ENCODE measurements around the gene LYPD6. TPM values are rescaled to one million over a fixed set of nuclear protein-coding genes. Genes with fewer than 3 reads are reported as not detected.

Gene LYPD6
- total and polyA plus RNA-seq, 2 experiments from 2014 or later, result 4.9 to 12.4 TPM

DNA sequence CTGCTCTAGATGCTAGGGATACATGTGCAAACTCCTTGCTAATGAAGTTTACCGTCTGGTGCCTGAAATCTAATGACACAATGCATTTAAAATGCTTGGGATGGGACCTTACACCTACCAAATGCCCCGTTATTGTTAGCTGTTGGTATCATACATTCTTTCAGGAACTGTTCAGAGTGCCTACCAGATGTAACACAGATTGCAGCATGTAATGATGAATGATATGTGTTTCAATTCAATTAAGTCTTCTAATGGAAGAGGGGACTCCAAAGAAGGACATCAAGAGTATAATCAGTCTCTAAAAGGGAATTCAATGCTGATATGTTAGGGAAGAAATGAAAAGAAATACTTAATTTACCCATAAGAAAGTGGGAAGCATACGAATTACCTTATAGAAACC lies 3.2 kb downstream of the LYPD6 start:
- peaks cover 16% of the 10 kb centered on the region for H3K27me3 ChIP-seq (ENCODE audit: insufficient read depth)
- H2AFZ ChIP-seq, result no peak overlapping the region
- Mint-ChIP-seq H3K27ac (no peak overlapping the region), H3K36me3 (ENCODE audit: low read depth) (peaks cover 7% of the 10 kb centered on the region; the same call in 2 of the 3 replicates), H3K4me1 (peaks cover 12% of the 10 kb centered on the region), H3K9me3 (peaks cover 3% of the 10 kb centered on the region; the same call in 2 of the 3 replicates), H3K4me3 (no peak overlapping the region), H3K27me3 (ENCODE audit: insufficient read depth, low read depth, poor library complexity) (peaks cover 2% of the 10 kb centered on the region)
- peaks cover 6% of the 10 kb centered on the region; the same call in 1 of the 2 replicates for H3F3A ChIP-seq (replicated peaks; ENCODE audit: low read depth)
- ATAC-seq (no peak), DNase-seq (ENCODE audit: low spot score) (no peak)
- H3K36me3 ChIP-seq (ENCODE audit: insufficient read depth), result no peaks in the 10 kb centered on the region
- no peak overlapping the region for H3K4me3 ChIP-seq
- peaks cover 32% of the 10 kb centered on the region for H3K79me2 ChIP-seq (replicated peaks; ENCODE audit: insufficient read depth)
- no peaks in the 10 kb centered on the region for H3K9me2 ChIP-seq (ENCODE audit: insufficient read depth)
- no peak overlapping the region for H3K4me2 ChIP-seq
- H3K4me1 ChIP-seq (ENCODE audit: insufficient read depth), result peaks cover 17% of the 10 kb centered on the region
- no peaks in the 10 kb centered on the region for H4K20me1 ChIP-seq (replicated peaks; ENCODE audit: insufficient read depth)
- H3K27ac ChIP-seq (ENCODE audit: low read depth), result no peak overlapping the region
- TF ChIP-seq ZNF331 (CRISPR knock-in tag; IDR thresholded peaks at IDR 0.05; ENCODE audit: low read depth), result no peak
- TF ChIP-seq ZNF114 (CRISPR knock-in tag; IDR thresholded peaks at IDR 0.05), result no peak
- no peak for TF ChIP-seq STAT1 (IDR thresholded peaks at IDR 0.05; ENCODE audit: unreplicated experiment)
- TF ChIP-seq CREB1 (CRISPR knock-in tag; IDR thresholded peaks at IDR 0.05; ENCODE audit: low read depth), result no peak
- TF ChIP-seq, protein P1, sequence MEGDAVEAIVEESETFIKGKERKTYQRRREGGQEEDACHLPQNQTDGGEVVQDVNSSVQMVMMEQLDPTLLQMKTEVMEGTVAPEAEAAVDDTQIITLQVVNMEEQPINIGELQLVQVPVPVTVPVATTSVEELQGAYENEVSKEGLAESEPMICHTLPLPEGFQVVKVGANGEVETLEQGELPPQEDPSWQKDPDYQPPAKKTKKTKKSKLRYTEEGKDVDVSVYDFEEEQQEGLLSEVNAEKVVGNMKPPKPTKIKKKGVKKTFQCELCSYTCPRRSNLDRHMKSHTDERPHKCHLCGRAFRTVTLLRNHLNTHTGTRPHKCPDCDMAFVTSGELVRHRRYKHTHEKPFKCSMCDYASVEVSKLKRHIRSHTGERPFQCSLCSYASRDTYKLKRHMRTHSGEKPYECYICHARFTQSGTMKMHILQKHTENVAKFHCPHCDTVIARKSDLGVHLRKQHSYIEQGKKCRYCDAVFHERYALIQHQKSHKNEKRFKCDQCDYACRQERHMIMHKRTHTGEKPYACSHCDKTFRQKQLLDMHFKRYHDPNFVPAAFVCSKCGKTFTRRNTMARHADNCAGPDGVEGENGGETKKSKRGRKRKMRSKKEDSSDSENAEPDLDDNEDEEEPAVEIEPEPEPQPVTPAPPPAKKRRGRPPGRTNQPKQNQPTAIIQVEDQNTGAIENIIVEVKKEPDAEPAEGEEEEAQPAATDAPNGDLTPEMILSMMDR (conservative IDR thresholded peaks at IDR 0.05; ENCODE audit: low read depth in 2 of 2), result no peak
- no peak for TF ChIP-seq EZH2phosphoT487 (IDR thresholded peaks at IDR 0.05; ENCODE audit: unreplicated experiment)
- TF ChIP-seq, protein P2, sequence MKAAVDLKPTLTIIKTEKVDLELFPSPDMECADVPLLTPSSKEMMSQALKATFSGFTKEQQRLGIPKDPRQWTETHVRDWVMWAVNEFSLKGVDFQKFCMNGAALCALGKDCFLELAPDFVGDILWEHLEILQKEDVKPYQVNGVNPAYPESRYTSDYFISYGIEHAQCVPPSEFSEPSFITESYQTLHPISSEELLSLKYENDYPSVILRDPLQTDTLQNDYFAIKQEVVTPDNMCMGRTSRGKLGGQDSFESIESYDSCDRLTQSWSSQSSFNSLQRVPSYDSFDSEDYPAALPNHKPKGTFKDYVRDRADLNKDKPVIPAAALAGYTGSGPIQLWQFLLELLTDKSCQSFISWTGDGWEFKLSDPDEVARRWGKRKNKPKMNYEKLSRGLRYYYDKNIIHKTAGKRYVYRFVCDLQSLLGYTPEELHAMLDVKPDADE (IDR thresholded peaks at IDR 0.05), result no peak
- no peak for TF ChIP-seq EZH2 (IDR thresholded peaks at IDR 0.05; ENCODE audit: low read depth, unreplicated experiment)
- no peak for TF ChIP-seq NANOG (IDR thresholded peaks at IDR 0.05; ENCODE audit: borderline replicate concordance)
- no peak for TF ChIP-seq JUNB (IDR thresholded peaks at IDR 0.05; ENCODE audit: unreplicated experiment)

DNA sequence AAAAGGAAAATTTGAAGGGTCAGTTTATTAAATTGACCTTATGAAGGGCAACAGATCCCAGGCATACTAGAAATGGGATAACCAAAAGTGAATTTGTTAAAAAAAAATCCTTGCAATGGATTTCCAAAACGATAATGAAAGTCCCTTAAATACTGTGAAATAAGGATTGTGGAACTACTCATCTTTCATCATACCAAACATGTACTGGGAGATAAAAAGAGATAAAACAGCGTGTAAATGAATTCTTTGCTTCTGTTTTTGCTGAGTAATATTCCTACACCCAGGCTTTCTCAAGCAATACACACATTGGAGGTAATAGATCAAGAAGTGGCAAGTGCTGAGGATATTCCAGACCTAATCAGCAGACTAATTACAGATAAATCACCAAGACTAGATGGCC lies 3.8 kb downstream of the LYPD6 start:
- Histone ChIP-seq H2AFZ (no peak overlapping the region), H3K27ac (ENCODE audit: low read depth) (no peak overlapping the region), H3K4me1 (ENCODE audit: insufficient read depth) (peaks cover 13% of the 10 kb centered on the region), H4K20me1 (replicated peaks; ENCODE audit: insufficient read depth) (no peaks in the 10 kb centered on the region), H3K36me3 (ENCODE audit: insufficient read depth) (no peaks in the 10 kb centered on the region), H3K4me3 (no peak overlapping the region), H3K9me2 (ENCODE audit: insufficient read depth) (no peaks in the 10 kb centered on the region), H3K27me3 (ENCODE audit: insufficient read depth) (peaks cover 16% of the 10 kb centered on the region), H3F3A (replicated peaks; ENCODE audit: low read depth) (peaks cover 6% of the 10 kb centered on the region; the same call in 1 of the 2 replicates), H3K79me2 (replicated peaks; ENCODE audit: insufficient read depth) (peaks cover 32% of the 10 kb centered on the region), H3K4me2 (no peak overlapping the region)
- no peak for DNase-seq (ENCODE audit: low spot score)
- Mint-ChIP-seq H3K27me3 (ENCODE audit: insufficient read depth, low read depth, poor library complexity) (peaks cover 2% of the 10 kb centered on the region), H3K4me1 (peaks cover 9% of the 10 kb centered on the region), H3K4me3 (no peak overlapping the region), H3K27ac (no peak overlapping the region), H3K9me3 (peaks cover 3% of the 10 kb centered on the region; the same call in 2 of the 3 replicates), H3K36me3 (ENCODE audit: low read depth) (peaks cover 7% of the 10 kb centered on the region; the same call in 2 of the 3 replicates)
- ATAC-seq, result no peak
- no peak for TF ChIP-seq POLR2AphosphoS5 (IDR thresholded peaks at IDR 0.05; ENCODE audit: low read depth)
- no peak for TF ChIP-seq CREB1 (CRISPR knock-in tag; IDR thresholded peaks at IDR 0.05; ENCODE audit: low read depth)
- TF ChIP-seq EZH2 (IDR thresholded peaks at IDR 0.05; ENCODE audit: low read depth, unreplicated experiment), result no peak
- TF ChIP-seq, protein P2 (IDR thresholded peaks at IDR 0.05), result no peak
- TF ChIP-seq EZH2phosphoT487 (IDR thresholded peaks at IDR 0.05; ENCODE audit: unreplicated experiment), result no peak
- TF ChIP-seq, protein P3, sequence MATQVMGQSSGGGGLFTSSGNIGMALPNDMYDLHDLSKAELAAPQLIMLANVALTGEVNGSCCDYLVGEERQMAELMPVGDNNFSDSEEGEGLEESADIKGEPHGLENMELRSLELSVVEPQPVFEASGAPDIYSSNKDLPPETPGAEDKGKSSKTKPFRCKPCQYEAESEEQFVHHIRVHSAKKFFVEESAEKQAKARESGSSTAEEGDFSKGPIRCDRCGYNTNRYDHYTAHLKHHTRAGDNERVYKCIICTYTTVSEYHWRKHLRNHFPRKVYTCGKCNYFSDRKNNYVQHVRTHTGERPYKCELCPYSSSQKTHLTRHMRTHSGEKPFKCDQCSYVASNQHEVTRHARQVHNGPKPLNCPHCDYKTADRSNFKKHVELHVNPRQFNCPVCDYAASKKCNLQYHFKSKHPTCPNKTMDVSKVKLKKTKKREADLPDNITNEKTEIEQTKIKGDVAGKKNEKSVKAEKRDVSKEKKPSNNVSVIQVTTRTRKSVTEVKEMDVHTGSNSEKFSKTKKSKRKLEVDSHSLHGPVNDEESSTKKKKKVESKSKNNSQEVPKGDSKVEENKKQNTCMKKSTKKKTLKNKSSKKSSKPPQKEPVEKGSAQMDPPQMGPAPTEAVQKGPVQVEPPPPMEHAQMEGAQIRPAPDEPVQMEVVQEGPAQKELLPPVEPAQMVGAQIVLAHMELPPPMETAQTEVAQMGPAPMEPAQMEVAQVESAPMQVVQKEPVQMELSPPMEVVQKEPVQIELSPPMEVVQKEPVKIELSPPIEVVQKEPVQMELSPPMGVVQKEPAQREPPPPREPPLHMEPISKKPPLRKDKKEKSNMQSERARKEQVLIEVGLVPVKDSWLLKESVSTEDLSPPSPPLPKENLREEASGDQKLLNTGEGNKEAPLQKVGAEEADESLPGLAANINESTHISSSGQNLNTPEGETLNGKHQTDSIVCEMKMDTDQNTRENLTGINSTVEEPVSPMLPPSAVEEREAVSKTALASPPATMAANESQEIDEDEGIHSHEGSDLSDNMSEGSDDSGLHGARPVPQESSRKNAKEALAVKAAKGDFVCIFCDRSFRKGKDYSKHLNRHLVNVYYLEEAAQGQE (IDR thresholded peaks at IDR 0.05; ENCODE audit: unreplicated experiment), result no peak
- no peak for TF ChIP-seq ZNF114 (CRISPR knock-in tag; IDR thresholded peaks at IDR 0.05)
- no peak for TF ChIP-seq JUNB (IDR thresholded peaks at IDR 0.05; ENCODE audit: unreplicated experiment)
- TF ChIP-seq, protein P1 (conservative IDR thresholded peaks at IDR 0.05; ENCODE audit: low read depth in 2 of 2), result no peak
- no peak for TF ChIP-seq STAT1 (IDR thresholded peaks at IDR 0.05; ENCODE audit: unreplicated experiment)
- TF ChIP-seq ZNF331 (CRISPR knock-in tag; IDR thresholded peaks at IDR 0.05; ENCODE audit: low read depth), result no peak

Data from GM23338 (cell line).